GM12865 (cell line): Measurements from ENCODE around the gene UMAD1.

Experiments
- DNase-seq: peaks from one replicate; pipeline ENCODE4 v3.0.0; 2010; ENCODE audit warnings: low read depth
- H3K4me3 ChIP-seq: 2 replicates; pipeline ENCODE4 v1.5.1; 2011; ENCODE audit warnings: mild to moderate bottlenecking, low read depth, low read length, control low read depth
- TF ChIP-seq, protein P1 (sequence below): IDR thresholded peaks from 2 replicates; pipeline ENCODE4 v1.5.1; 2011; ENCODE audit warnings: low read length, control low read depth, low read depth, inconsistent platforms; ENCODE audit not compliant: insufficient read depth; ENCODE audit errors: missing control alignments

UMAD1 gene

GRCh38 chr7:7909376-7909775 is 268.8 kb downstream of the UMAD1 start:
- TF ChIP-seq, protein P1, sequence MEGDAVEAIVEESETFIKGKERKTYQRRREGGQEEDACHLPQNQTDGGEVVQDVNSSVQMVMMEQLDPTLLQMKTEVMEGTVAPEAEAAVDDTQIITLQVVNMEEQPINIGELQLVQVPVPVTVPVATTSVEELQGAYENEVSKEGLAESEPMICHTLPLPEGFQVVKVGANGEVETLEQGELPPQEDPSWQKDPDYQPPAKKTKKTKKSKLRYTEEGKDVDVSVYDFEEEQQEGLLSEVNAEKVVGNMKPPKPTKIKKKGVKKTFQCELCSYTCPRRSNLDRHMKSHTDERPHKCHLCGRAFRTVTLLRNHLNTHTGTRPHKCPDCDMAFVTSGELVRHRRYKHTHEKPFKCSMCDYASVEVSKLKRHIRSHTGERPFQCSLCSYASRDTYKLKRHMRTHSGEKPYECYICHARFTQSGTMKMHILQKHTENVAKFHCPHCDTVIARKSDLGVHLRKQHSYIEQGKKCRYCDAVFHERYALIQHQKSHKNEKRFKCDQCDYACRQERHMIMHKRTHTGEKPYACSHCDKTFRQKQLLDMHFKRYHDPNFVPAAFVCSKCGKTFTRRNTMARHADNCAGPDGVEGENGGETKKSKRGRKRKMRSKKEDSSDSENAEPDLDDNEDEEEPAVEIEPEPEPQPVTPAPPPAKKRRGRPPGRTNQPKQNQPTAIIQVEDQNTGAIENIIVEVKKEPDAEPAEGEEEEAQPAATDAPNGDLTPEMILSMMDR: no peak
- H3K4me3 ChIP-seq: no peak overlapping the region
- DNase-seq: no peak

DNA sequence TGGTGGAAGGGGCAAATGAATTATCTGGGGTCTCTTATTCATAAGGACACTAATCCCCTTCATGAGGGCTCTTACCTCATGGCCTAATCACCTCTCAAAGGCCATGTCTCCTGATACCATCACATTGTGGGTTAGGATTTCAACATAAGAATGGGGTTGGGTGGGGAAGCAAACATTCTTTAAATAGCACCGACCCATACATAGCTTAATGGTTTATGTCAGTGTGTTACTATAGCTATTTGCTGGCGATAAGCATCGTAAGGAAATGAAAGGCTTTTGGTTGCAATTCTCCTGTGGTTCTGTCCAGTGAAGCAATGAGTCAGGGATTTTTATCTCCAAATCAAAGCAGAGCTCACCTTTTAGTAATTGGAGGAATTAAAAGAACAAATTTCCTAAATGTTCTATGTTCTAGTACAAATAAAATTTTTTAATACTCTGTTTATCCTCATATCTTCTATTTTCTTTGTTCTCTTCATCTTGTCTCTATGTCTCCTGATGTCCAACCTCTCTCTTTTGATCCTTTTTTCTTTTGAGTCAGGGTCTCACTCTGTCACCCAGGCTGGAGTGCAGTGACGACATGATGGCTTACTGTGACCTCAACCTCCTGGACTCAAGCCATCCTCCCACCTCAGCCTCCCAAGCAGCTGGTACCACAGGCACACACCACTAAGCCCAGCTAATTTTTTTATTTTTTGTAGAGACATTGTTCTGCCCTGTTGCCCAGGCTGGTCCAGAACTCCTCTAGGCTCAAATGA is 271.0 kb downstream of the UMAD1 start:
- no peak overlapping the region for H3K4me3 ChIP-seq
- no peak for DNase-seq
- TF ChIP-seq, protein P1: no peak

- TF ChIP-seq, protein P1: no peak
- no peak for DNase-seq
- H3K4me3 ChIP-seq: no peak overlapping the region
Observed at GRCh38 chr7:7912937-7913336, 272.4 kb downstream of the UMAD1 start.

DNA sequence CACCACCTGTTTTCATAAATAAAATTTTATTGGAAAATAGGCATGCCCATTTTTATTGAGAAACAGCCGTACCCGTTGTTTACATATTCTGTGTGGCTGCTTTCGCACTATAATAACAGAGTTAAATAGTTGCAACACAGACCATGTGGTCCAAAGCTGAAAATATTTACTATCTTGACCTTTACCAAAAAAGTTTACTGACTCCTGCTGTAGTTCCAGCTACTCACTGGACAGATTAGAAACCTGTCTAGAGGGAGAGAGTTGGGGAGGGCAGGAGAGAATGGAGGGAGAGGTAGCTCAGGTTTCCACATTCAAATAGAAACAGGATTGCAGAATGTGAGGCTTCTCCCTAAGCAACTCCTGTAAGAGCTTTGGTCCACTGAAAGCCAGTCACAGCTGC is 273.0 kb downstream of the UMAD1 start:
- no peak overlapping the region for H3K4me3 ChIP-seq
- TF ChIP-seq, protein P1: no peak
- DNase-seq: no peak

- TF ChIP-seq, protein P1: no peak
- no peak for DNase-seq
- no peak overlapping the region for H3K4me3 ChIP-seq
Observed at GRCh38 chr7:7914547-7914946, 274.0 kb downstream of the UMAD1 start.

- no peak overlapping the region for H3K4me3 ChIP-seq
- no peak for DNase-seq
- TF ChIP-seq, protein P1: no peak
Observed at GRCh38 chr7:7916064-7916463, 275.5 kb downstream of the UMAD1 start.

- no peak overlapping the region for H3K4me3 ChIP-seq
- no peak for DNase-seq
- TF ChIP-seq, protein P1: no peak
Observed at GRCh38 chr7:7917593-7917992, 277.0 kb downstream of the UMAD1 start.
